ENCODE results near the gene PPM1B.

GRCh38 chr2:44169155-44169898 is 652 bp downstream of the PPM1B start:
- TF ChIP-seq CTCF (conservative IDR thresholded peaks at IDR 0.05; ENCODE audit: low read depth, low read length) (no peak), CEBPB (IDR thresholded peaks at IDR 0.05; ENCODE audit: low read depth, low read length) (no peak), POLR2A (IDR thresholded peaks at IDR 0.05; ENCODE audit: low read depth, low read length) (no peak), MXI1 (IDR thresholded peaks at IDR 0.05; ENCODE audit: borderline replicate concordance, low read depth, low read length) (no peak; the same call in 1 of the 2 replicates), RCOR1 (IDR thresholded peaks at IDR 0.05; ENCODE audit: insufficient replicate concordance, low read length) (no peak), MAZ (IDR thresholded peaks at IDR 0.05; ENCODE audit: borderline replicate concordance, low read depth, low read length) (no peak), RFX5 (IDR thresholded peaks at IDR 0.05; ENCODE audit: low read depth, low read length) (no peak), MAFK (IDR thresholded peaks at IDR 0.05; ENCODE audit: low read depth, low read length) (no peak), SMC3 (IDR thresholded peaks at IDR 0.05; ENCODE audit: low read depth, low read length) (no peak), RAD21 (IDR thresholded peaks at IDR 0.05; ENCODE audit: low read length) (no peak), BHLHE40 (IDR thresholded peaks at IDR 0.05; ENCODE audit: low read depth, low read length) (no peak)

Data from IMR-90 (cell line).